Panc1 (cell line): ENCODE measurements around the gene MBD5. TPM values are rescaled to one million over a fixed set of nuclear protein-coding genes. Genes with fewer than 3 reads are reported as not detected.

Source experiments
- ATAC-seq: fragments of 200-7000 bp; cut with Tn5 transposase; 2 replicates; pipeline ENCODE4 v1.9.1; 2020; ENCODE audit warnings: mild to moderate bottlenecking, moderate library complexity
- BruUV-seq: library from RNA; stranded (reverse); fragments of 400-500 nt; replicated peaks from 2 replicates; lab custom pipeline; 2021; lab: Mats Ljungman, UMichigan
- CTCF ChIA-PET: fragments of 300-600 bp; sonication (Branson Sonifier 250); formaldehyde crosslinking; loops from one replicate; lab custom pipeline; 2022; ENCODE audit warnings: antibody characterized with exemption; lab: Charles Lee
- POLR2A ChIA-PET: fragments of 300-600 bp; sonication (Branson Sonifier 250); formaldehyde crosslinking; loops from one replicate; lab custom pipeline; 2022; ENCODE audit warnings: antibody characterized with exemption; lab: Charles Lee
- DNase-seq: peaks from one replicate; pipeline ENCODE4 v3.0.0-alpha.2; 2010; ENCODE audit warnings: low read depth, low spot score
- H3K27ac ChIP-seq: 2 replicates; pipeline ENCODE4 v1.5.1; 2011; ENCODE audit warnings: mild to moderate bottlenecking, low read length, inconsistent platforms
- H3K27me3 ChIP-seq: fragments of 200-500 bp; sonication (Bioruptor generic); 2 replicates; pipeline ENCODE4 v1.6.0; 2014; ENCODE audit warnings: low read length, inconsistent platforms; ENCODE audit not compliant: control insufficient read depth, insufficient read depth
- H3K36me3 ChIP-seq: fragments of 200-500 bp; sonication (Bioruptor generic); 2 replicates; pipeline ENCODE4 v1.5.1; 2014; ENCODE audit warnings: inconsistent platforms, mild to moderate bottlenecking, low read length, moderate library complexity; ENCODE audit not compliant: control insufficient read depth, insufficient read depth
- H3K4me1 ChIP-seq: 2 replicates; pipeline ENCODE4 v1.5.1; 2011; ENCODE audit warnings: inconsistent platforms, mild to moderate bottlenecking, low read length, moderate library complexity; ENCODE audit not compliant: control insufficient read depth, insufficient read depth
- H3K4me3 ChIP-seq, 2 experiments: 2 replicates each; pipeline ENCODE4 v1.5.1; 2011 to 2012; ENCODE audit warnings: low read depth in 2 of 2, low read length in 2 of 2, mild to moderate bottlenecking in 2 of 2, inconsistent platforms in 1 of 2, moderate library complexity in 1 of 2
- H3K9me3 ChIP-seq: fragments of 200-500 bp; sonication (Bioruptor generic); 2 replicates; pipeline ENCODE4 v1.5.1; 2014; ENCODE audit warnings: low read depth, mild to moderate bottlenecking, inconsistent platforms, low read length, moderate library complexity; ENCODE audit not compliant: control insufficient read depth, insufficient read depth
- CTCF ChIP-seq: fragments of 450-650 bp; IDR thresholded peaks from 2 replicates; pipeline ENCODE4 v1.5.1; 2017; ENCODE audit warnings: mild to moderate bottlenecking
- POLR2AphosphoS5 ChIP-seq: IDR thresholded peaks from 2 replicates; pipeline ENCODE4 v1.6.1; 2012; ENCODE audit warnings: mild to moderate bottlenecking, low read depth, low read length, moderate library complexity
- SIN3A ChIP-seq: IDR thresholded peaks from 2 replicates; pipeline ENCODE4 v1.6.1; 2012; ENCODE audit warnings: low read depth, mild to moderate bottlenecking, low read length, moderate library complexity, borderline replicate concordance; ENCODE audit not compliant: insufficient read depth
- TCF7L2 ChIP-seq: IDR thresholded peaks from 2 replicates; pipeline ENCODE4 v1.6.1; 2011; ENCODE audit warnings: mild to moderate bottlenecking, low read depth, low read length, inconsistent platforms
- in situ Hi-C: cut with HindIII; loops from 2 replicates; pipeline ENCODE4 v1.10.0; 2016; ENCODE audit warnings: low sequenced_read_pairs, low pct_unique_long_range_greater_than_20kb
- intact Hi-C: fragments of 100-400 bp; cut with micrococcal nuclease; formaldehyde crosslinking; loops from one replicate; pipeline ENCODE4 v1.10.0; 2022; ENCODE audit not compliant: unreplicated experiment
- total RNA-seq: library from RNA; stranded (reverse); gene quantifications from one replicate; pipeline ENCODE4 v1.2.1, GENCODE V29; 2021; ENCODE audit not compliant: unreplicated experiment
- TF ChIP-seq, protein P1 (sequence below), 2 experiments: IDR thresholded peaks; 2 replicates each; pipeline ENCODE4 v1.6.1; 2011 to 2012; ENCODE audit warnings: low read depth in 2 of 2, control low read depth in 1 of 2, low read length in 1 of 2, mild to moderate bottlenecking in 1 of 2, moderate library complexity in 1 of 2; ENCODE audit not compliant: insufficient read depth in 1 of 2

The MBD5 gene
- total RNA-seq, 1 experiment from 2014 or later: 40.2 TPM

DNA sequence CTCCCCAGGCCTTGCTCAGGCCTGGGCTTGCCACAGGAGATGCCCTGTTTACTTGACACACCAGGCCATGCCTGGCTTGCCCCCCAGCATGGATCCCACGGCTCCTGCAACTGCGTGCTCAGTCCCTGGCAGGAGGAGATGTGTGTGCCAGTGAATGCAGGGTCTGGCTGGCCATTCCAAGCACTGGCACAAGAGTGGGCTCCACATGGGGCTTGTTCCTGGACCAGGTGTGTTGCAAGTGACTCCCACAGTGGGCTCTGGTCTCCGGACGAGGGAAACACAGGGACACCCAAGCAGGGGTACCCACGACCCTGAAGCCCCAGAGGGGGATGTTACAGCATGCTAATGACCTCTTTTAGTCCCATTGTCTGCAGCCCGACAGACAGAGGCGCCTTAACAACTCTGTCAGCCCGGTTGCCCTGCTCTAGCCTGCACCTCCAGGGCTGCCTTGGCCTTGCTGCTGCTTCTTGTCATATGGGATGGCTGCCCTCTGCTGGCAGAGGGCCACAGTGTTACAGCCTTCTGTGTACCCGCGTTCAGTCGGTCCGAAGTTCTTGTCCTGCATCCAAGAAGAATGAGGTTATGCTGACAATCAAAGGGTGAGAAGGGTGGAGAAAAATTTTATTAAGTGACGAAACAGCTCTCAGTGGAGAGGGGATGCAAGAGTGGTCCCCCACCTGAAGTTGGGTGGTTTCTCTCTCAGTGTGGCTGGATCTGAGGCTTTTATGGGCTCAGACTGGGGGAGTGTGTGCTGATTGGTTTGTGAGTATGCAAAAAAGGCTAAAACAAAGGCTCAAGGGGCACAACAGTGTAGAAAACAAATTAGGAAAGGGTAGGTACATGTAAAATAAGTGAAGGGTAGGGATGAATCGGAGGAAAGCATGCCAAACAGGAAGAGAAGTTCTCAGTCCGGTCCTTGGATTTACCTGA is 180.4 kb downstream of the MBD5 start:
- DNase-seq (no peak), ATAC-seq (peak; percentile 88)
- ChIA-PET CTCF (no interaction called here), POLR2A (no interaction called here)
- Histone ChIP-seq H3K4me1 (no peaks in the 10 kb centered on the region), H3K27ac (no peak overlapping the region), H3K27me3 (no peaks in the 10 kb centered on the region), H3K9me3 (no peaks in the 10 kb centered on the region), H3K36me3 (no peaks in the 10 kb centered on the region), H3K4me3 (no peak overlapping the region)
- in situ Hi-C loops (no loop called here), intact Hi-C loops (loop anchor here (10.0 kb wide), 1 partner anchor 207 kb away; no protein-coding TSS in a partner anchor)
- no peak for TF ChIP-seq POLR2AphosphoS5
- TF ChIP-seq, protein P1, sequence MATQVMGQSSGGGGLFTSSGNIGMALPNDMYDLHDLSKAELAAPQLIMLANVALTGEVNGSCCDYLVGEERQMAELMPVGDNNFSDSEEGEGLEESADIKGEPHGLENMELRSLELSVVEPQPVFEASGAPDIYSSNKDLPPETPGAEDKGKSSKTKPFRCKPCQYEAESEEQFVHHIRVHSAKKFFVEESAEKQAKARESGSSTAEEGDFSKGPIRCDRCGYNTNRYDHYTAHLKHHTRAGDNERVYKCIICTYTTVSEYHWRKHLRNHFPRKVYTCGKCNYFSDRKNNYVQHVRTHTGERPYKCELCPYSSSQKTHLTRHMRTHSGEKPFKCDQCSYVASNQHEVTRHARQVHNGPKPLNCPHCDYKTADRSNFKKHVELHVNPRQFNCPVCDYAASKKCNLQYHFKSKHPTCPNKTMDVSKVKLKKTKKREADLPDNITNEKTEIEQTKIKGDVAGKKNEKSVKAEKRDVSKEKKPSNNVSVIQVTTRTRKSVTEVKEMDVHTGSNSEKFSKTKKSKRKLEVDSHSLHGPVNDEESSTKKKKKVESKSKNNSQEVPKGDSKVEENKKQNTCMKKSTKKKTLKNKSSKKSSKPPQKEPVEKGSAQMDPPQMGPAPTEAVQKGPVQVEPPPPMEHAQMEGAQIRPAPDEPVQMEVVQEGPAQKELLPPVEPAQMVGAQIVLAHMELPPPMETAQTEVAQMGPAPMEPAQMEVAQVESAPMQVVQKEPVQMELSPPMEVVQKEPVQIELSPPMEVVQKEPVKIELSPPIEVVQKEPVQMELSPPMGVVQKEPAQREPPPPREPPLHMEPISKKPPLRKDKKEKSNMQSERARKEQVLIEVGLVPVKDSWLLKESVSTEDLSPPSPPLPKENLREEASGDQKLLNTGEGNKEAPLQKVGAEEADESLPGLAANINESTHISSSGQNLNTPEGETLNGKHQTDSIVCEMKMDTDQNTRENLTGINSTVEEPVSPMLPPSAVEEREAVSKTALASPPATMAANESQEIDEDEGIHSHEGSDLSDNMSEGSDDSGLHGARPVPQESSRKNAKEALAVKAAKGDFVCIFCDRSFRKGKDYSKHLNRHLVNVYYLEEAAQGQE (IDR thresholded peaks at IDR 0.05; ENCODE audit: insufficient read depth in 1 of 2, low read depth in 2 of 2, low read length in 1 of 2): no peak
- no peak for TF ChIP-seq TCF7L2
- peak; percentile 63 for TF ChIP-seq CTCF
- no peak for TF ChIP-seq SIN3A
- BruUV-seq: no TSS peak

DNA sequence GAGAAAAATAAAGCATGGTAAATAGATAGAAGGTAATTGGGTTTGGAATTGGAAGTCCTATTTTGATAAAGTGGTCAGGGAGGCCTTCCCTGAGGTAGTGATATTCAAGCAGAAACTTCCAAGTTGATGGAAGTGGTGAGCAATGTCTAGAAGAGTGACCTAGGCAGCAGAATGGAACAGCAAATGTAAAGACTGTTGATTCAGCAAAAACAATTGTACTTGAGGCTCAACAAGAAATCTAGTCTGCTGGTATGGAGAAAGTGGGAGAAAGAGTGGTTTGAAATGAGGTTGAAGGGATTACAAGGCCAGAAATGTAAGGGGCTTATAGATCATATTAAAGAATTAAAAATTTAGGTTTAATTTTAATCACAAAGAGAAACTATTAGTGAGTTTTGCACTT is 181.3 kb downstream of the MBD5 start:
- H3K36me3 ChIP-seq: no peaks in the 10 kb centered on the region
- BruUV-seq: no TSS peak
- H3K4me3 ChIP-seq: no peak overlapping the region
- TF ChIP-seq TCF7L2 (no peak), POLR2AphosphoS5 (no peak), SIN3A (no peak), CTCF (no peak)
- TF ChIP-seq, protein P1 (IDR thresholded peaks at IDR 0.05; ENCODE audit: insufficient read depth in 1 of 2, low read depth in 2 of 2, low read length in 1 of 2): no peak
- H3K27ac ChIP-seq: no peak overlapping the region
- no peaks in the 10 kb centered on the region for H3K27me3 ChIP-seq
- ChIA-PET POLR2A (no interaction called here), CTCF (no interaction called here)
- in situ Hi-C loops (no loop called here), intact Hi-C loops (loop anchor here (10.0 kb wide), 1 partner anchor 207 kb away; no protein-coding TSS in a partner anchor)
- DNase-seq (no peak), ATAC-seq (no peak)
- no peaks in the 10 kb centered on the region for H3K9me3 ChIP-seq
- H3K4me1 ChIP-seq: no peaks in the 10 kb centered on the region
